NCI-H748 (cell line): ENCODE results near the gene PARK7.

ENCODE experiments used
- DNase-seq: peaks from one replicate; lab custom pipeline; 2025; ENCODE audit not compliant: unreplicated experiment; lab: John Stamatoyannopoulos, UW

PARK7 gene

GRCh38 chr1:8021676-8022266 is 60.3 kb downstream of the PARK7 start:
- no peak for DNase-seq

GRCh38 chr1:8022395-8023286 is 61.1 kb downstream of the PARK7 start:
- no peak for DNase-seq

- DNase-seq: no peak
Observed at GRCh38 chr1:8023287-8023994, 61.9 kb downstream of the PARK7 start.

- no peak for DNase-seq
Observed at GRCh38 chr1:8023995-8024313, 62.4 kb downstream of the PARK7 start.

GRCh38 chr1:8024329-8024728 is 62.8 kb downstream of the PARK7 start:
- DNase-seq: no peak

GRCh38 chr1:8025061-8025670 is 63.7 kb downstream of the PARK7 start:
- peak; percentile 23 for DNase-seq

- DNase-seq: no peak
Observed at GRCh38 chr1:8025671-8026144, 64.2 kb downstream of the PARK7 start.

GRCh38 chr1:8026153-8026975 is 64.9 kb downstream of the PARK7 start, which contains the start of gene ERRFI1:
Gene ERRFI1 (minus strand): TSS chr1:8026309. CDS start chr1:8015619, 10,690 bp downstream.
- peak; percentile 91 for DNase-seq

- DNase-seq: no peak
Observed at GRCh38 chr1:8026976-8027747, 65.7 kb downstream of the PARK7 start.

- no peak for DNase-seq
Observed at GRCh38 chr1:8027748-8028570, 66.4 kb downstream of the PARK7 start.

GRCh38 chr1:8028571-8028910 is 67.0 kb downstream of the PARK7 start:
- no peak for DNase-seq

GRCh38 chr1:8031176-8031785 is 69.8 kb downstream of the PARK7 start:
- peak; percentile 14 for DNase-seq

- DNase-seq: no peak
Observed at GRCh38 chr1:8032366-8032910, 70.9 kb downstream of the PARK7 start.

- no peak for DNase-seq
Observed at GRCh38 chr1:8033322-8033721, 71.8 kb downstream of the PARK7 start.
